Adrenal gland (tissue), 12 donors: Measurements from ENCODE around the gene XPC. TPM values are rescaled to one million over a fixed set of nuclear protein-coding genes. Genes with fewer than 3 reads are reported as not detected.

Experiments
- DNase-seq, 7 donors: peaks; one replicate each; pipeline ENCODE4 v3.0.0-alpha.2; 2019 to 2020
- H3K27ac ChIP-seq, 5 donors: fragments of 200-600 bp; sonication (generic) in 4 of 5; 1 replicate in 3 of 5; 2 replicates in 2 of 5; pipeline versions ENCODE4 v1.5.1 to v1.8.0; 2016 to 2020; ENCODE audit warnings: mild to moderate bottlenecking in 1 of 5
- H3K27me3 ChIP-seq: fragments of 200-600 bp; 2 replicates; pipeline ENCODE4 v1.8.0; 2021
- H3K36me3 ChIP-seq, 2 donors: fragments of 200-600 bp; replicated peaks in 1 of 2; 1 replicate in 1 of 2; 2 replicates in 1 of 2; pipeline versions ENCODE4 v1.5.1 to v1.8.0; 2018 to 2022
- H3K4me1 ChIP-seq, 2 donors: fragments of 200-600 bp; replicated peaks in 1 of 2; 1 replicate in 1 of 2; 2 replicates in 1 of 2; pipeline versions ENCODE4 v1.5.1 to v1.8.0; 2018 to 2021
- H3K4me3 ChIP-seq, 4 donors: fragments of 200-600 bp; sonication (generic) in 3 of 4; one replicate each; pipeline ENCODE4 v1.5.1; 2016 to 2018
- H3K9me3 ChIP-seq, 3 donors: fragments of 200-600 bp; sonication (generic) in 1 of 3; replicated peaks in 1 of 3; 1 replicate in 2 of 3; 2 replicates in 1 of 3; pipeline versions ENCODE4 v1.5.1 to v1.8.0; 2016 to 2021
- POLR2A ChIP-seq, 2 donors: fragments of 450-650 bp; IDR thresholded peaks; one replicate each; pipeline ENCODE4 v1.6.1; 2017; ENCODE audit warnings: antibody characterized with exemption in 2 of 2, mild to moderate bottlenecking in 2 of 2, moderate library complexity in 1 of 2
- WGBS, 4 donors: extraction: QIAGEN DNeasy Blood & Tissue Kit in 2 of 4; methylation state at CpG; one replicate each; pipeline versions ENCODE4 v1.1.5 to v1.1.7; 2013 to 2017; 5-methylcytosine and 5-hydroxymethylcytosine counted together
- intact Hi-C, 2 donors: fragments of 100-400 bp; cut with DNase I; formaldehyde crosslinking; loops; one replicate each; pipeline versions ENCODE4 v1.14.1 to v1.15.0; 2022 to 2023
- polyA plus RNA-seq, 3 donors: library from polyadenylated mRNA; stranded (reverse); fragments of 200-250 nt in 2 of 3; fragments of 350-450 nt in 1 of 3; fragmentation: Illumina TruSeq in 1 of 3; extraction: RNeasy Lipid Tissue Mini Kit (QIAGEN cat#74804) in 1 of 3; gene quantifications; one replicate each; pipeline ENCODE4 v1.2.3, GENCODE V29; 2013 to 2014
- total RNA-seq, 9 donors: library from RNA; depleted of rRNA in 4 of 9; stranded (reverse); fragments of >200 nt in 4 of 9; fragments of 120-200 nt in 1 of 9; fragmentation: NEBNext Ultra II Directional in 1 of 9; extraction: Animal tissue kit (Norgen Biotek cat#: 25700) in 1 of 9; gene quantifications; one replicate each; pipeline versions ENCODE4 v1.1.0 to v1.2.4, GENCODE V29; 2013 to 2023
- TF ChIP-seq, protein P1 (sequence below), 6 experiments: fragments of 450-650 bp in 4 of 6; fragments of 200-600 bp in 2 of 6; sonication (generic) in 1 of 6; IDR thresholded peaks; 1 replicate in 5 of 6; 2 replicates in 1 of 6; pipeline versions ENCODE4 v1.5.1 to v1.8.0; 2016 to 2021; ENCODE audit warnings: antibody characterized with exemption in 6 of 6, mild to moderate bottlenecking in 2 of 6, moderate library complexity in 1 of 6
- donor health status: healthy with polysubstance abuse.
- donor health status: Bipolar disorder and iron deficiency.
- donor health status: DM: yes; HTN: yes; CAD: no.
- donor health status: DM: no; HTN: no; CAD: no.
- donor health status: DM: no; HTN: no; CAD: no.
- donor health status: DM: yes; HTN: yes; CAD: no.

The XPC gene
- total and polyA plus RNA-seq, 12 donors: 15.6 to 66.5 (median 31.4) TPM

DNA sequence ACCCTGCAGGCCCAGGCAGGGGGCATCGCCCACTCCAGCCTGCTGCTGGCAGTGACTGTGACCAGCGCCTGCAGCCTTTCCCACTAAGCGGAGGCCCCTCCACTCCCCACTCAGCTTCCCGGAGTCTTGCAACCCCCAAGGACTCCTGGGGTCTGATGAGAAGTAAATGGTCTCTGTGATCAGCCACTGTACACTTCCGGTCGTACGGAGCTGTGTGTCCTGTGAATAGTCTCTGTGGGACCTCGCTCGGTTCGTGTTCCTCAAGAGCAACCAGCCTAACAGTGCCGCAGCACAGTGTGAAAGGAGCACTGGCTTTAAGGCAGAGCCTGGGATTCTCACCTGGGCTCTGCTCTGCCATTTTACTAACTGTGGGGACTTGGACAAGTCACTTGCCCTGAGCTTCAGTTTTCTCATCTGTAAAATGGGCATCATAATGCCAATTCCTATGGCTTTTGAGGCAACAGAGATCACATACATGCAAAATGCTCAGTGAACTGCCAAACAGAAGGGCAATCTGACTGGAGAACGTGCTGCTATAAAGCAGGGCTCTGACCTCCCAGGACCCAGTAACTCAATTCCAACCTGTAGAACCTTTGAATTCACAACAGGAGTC, 26.8 kb downstream of the XPC start:
- H3K36me3 ChIP-seq: peaks cover 0 to 52% of the 10 kb centered on the region in 2 donors
- intact Hi-C loops: no loop called here
- H3K4me3 ChIP-seq: no peak overlapping the region
- TF ChIP-seq, protein P1, sequence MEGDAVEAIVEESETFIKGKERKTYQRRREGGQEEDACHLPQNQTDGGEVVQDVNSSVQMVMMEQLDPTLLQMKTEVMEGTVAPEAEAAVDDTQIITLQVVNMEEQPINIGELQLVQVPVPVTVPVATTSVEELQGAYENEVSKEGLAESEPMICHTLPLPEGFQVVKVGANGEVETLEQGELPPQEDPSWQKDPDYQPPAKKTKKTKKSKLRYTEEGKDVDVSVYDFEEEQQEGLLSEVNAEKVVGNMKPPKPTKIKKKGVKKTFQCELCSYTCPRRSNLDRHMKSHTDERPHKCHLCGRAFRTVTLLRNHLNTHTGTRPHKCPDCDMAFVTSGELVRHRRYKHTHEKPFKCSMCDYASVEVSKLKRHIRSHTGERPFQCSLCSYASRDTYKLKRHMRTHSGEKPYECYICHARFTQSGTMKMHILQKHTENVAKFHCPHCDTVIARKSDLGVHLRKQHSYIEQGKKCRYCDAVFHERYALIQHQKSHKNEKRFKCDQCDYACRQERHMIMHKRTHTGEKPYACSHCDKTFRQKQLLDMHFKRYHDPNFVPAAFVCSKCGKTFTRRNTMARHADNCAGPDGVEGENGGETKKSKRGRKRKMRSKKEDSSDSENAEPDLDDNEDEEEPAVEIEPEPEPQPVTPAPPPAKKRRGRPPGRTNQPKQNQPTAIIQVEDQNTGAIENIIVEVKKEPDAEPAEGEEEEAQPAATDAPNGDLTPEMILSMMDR (IDR thresholded peaks at IDR 0.05): no peak
- no peak for TF ChIP-seq POLR2A (IDR thresholded peaks at IDR 0.05)
- H3K4me1 ChIP-seq: peaks cover 6 to 10% of the 10 kb centered on the region in 2 donors
- peak in 1 of 7 donors; percentile 44 for DNase-seq
- 88 to 100% (median 92%) methylated on average over 7 to 12 of the region's 12 CpGs for WGBS, 4 donors
- H3K27me3 ChIP-seq: no peaks in the 10 kb centered on the region
- no peak overlapping the region for H3K27ac ChIP-seq
- no peaks in the 10 kb centered on the region for H3K9me3 ChIP-seq

DNA sequence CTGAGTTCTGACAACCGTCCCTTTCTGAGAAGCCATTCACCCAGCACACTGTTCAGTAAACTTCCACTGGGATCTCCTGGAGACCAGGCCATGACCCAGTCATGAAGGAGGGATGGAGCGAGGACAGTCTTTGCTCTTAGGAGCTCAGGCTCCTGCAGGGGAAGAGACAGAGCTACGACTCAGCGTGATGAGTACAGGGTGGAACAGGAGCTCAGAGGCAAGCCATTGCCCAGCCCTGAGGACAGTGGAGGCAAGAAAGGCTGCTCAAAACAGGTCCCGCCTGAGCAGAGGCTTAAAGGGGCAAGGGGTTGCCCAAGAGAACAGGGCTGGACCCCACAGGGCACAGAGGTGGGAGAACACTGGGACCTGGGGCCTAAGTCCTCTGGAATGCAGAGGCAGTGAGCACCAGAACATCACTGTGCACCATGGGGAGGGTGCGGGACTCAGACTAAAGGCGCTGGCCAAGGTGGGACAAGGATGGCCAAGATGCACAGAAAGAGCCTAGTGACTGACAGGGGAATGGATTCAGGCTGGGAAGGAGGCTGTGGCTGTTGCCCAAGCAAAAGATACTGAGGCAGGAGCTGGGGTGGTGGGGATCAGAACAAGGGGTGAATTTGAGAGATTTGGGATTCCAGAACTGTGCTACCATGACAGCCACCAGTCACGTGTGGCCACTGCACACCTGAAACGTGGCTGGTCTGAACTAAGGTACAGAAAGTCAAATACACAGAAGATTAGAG, 27.7 kb downstream of the XPC start:
- H3K4me1 ChIP-seq: peaks cover 7 to 11% of the 10 kb centered on the region in 2 donors
- intact Hi-C loops: no loop called here
- no peak overlapping the region for H3K27ac ChIP-seq
- peaks cover 0 to 50% of the 10 kb centered on the region in 2 donors for H3K36me3 ChIP-seq
- WGBS, 4 donors: 94 to 98% (median 95%) methylated on average over 9 of the region's 9 CpGs
- DNase-seq: peak in 1 of 7 donors; percentile 43
- no peaks in the 10 kb centered on the region for H3K9me3 ChIP-seq
- no peak overlapping the region for H3K4me3 ChIP-seq
- TF ChIP-seq, protein P1 (IDR thresholded peaks at IDR 0.05): no peak
- TF ChIP-seq POLR2A (IDR thresholded peaks at IDR 0.05): no peak
- H3K27me3 ChIP-seq: no peaks in the 10 kb centered on the region

DNA sequence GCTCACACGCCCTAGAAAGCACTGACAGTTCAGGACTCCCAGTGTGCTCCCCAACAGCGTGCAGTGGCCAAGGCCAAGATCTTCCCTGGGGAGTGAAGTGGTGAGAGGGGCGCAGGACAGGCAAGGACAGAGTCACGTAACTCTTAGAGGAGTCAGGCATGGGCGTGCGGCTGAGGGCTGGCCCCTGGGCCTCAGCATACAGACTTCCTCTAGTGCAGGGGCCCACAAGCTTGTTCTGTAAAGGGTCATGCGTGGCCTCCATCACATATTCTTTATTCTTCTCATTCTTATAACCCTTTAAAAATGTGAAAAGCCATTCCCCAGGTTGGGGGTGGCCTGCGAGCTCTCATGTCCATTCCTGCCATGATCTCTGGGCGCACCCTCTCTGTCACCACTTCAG, 28.3 kb downstream of the XPC start:
- intact Hi-C loops: no loop called here
- Histone ChIP-seq H3K36me3 (peaks cover 0 to 51% of the 10 kb centered on the region in 2 donors), H3K4me3 (no peak overlapping the region), H3K27me3 (no peaks in the 10 kb centered on the region), H3K9me3 (no peaks in the 10 kb centered on the region), H3K4me1 (peaks cover 12 to 17% of the 10 kb centered on the region in 2 donors), H3K27ac (no peak overlapping the region)
- TF ChIP-seq, protein P1 (IDR thresholded peaks at IDR 0.05): no peak
- TF ChIP-seq POLR2A (IDR thresholded peaks at IDR 0.05): no peak
- 93 to 98% (median 96%) methylated on average over 8 to 9 of the region's 9 CpGs for WGBS, 4 donors
- DNase-seq: peak in 1 of 7 donors; percentile 48

DNA sequence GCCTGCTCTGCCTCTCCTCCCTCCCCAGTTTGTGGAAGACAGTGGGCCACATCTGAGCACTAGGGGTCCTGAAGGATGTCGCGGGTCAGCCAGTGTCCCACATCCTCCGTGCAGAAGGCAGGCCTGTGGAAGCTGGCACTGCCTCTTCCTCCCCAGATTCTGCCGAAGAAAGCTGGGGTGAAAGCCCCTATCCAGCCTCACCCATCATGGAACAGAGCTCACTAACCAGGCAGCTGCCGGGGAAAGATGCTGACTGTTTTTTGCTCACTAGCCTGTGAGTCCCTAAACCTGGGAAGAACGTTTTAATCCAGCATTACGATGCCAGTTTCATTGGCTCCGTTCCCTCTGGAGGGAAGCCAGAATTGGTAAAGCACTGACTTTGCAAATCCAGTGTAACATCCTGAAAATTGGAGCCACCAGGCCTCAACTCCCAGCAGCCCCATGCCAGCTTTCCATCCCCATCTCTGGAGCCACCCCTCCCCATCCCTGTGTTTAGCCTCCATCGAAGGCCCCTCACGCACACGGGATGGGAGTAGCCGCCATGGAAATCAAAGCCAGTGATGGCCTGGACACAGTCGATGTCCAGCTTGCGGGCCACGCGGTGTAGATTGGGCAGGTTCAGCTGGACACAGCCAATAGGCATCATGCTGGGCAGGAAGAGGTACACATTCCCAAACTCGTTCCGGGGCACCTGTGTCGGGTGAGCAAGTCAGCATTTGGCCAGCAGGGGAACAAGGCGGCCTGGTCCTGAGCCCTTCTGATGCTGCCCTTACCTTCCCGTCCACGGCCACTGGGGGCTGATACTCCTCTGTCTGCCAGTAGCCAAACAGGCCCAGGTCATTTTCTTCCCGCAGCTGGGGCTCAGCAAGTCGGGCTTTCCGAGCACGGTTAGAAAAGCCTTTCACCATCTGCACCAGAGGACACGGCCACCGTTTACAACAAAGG, 30.1 kb downstream of the XPC start:
- TF ChIP-seq, protein P1 (IDR thresholded peaks at IDR 0.05): peak in 1 of 6 experiments; percentile 14
- no peak for TF ChIP-seq POLR2A (IDR thresholded peaks at IDR 0.05)
- H3K27me3 ChIP-seq: no peaks in the 10 kb centered on the region
- 86 to 88% (median 88%) methylated on average over 24 to 28 of the region's 28 CpGs for WGBS, 4 donors
- H3K4me1 ChIP-seq: peaks cover 29 to 35% of the 10 kb centered on the region in 2 donors
- H3K36me3 ChIP-seq: peaks cover 0 to 44% of the 10 kb centered on the region in 2 donors
- DNase-seq: peak in 3 of 7 donors; percentile 38 to 67 (median 60)
- no peaks in the 10 kb centered on the region for H3K9me3 ChIP-seq
- intact Hi-C loops: no loop called here
- H3K4me3 ChIP-seq: no peak overlapping the region
- peak overlapping the region in 1 of 5 donors; percentile 33 for H3K27ac ChIP-seq
